Skeletal muscle satellite cell (primary cell): ENCODE measurements around the gene PDE6A. TPM values are rescaled to one million over a fixed set of nuclear protein-coding genes. Genes with fewer than 3 reads are reported as not detected.

ENCODE experiments used
- H3K27me3 ChIP-seq: 2 replicates; pipeline ENCODE4 v1.7.0; 2013; ENCODE audit warnings: low read length; ENCODE audit not compliant: control insufficient read depth, insufficient read depth
- H3K36me3 ChIP-seq: 2 replicates; pipeline ENCODE4 v1.7.0; 2013; ENCODE audit warnings: mild to moderate bottlenecking, control low read depth, low read length; ENCODE audit not compliant: insufficient read depth
- H3K4me1 ChIP-seq: 2 replicates; pipeline ENCODE4 v1.7.0; 2013; ENCODE audit warnings: low read length; ENCODE audit not compliant: control insufficient read depth, insufficient read depth
- H3K4me2 ChIP-seq: 2 replicates; pipeline ENCODE4 v1.7.0; 2013; ENCODE audit warnings: mild to moderate bottlenecking, low read length
- H3K4me3 ChIP-seq: 2 replicates; pipeline ENCODE4 v1.7.0; 2013; ENCODE audit warnings: low read length
- H3K9ac ChIP-seq: 2 replicates; pipeline ENCODE4 v1.7.0; 2013; ENCODE audit warnings: mild to moderate bottlenecking, low read depth, low read length, moderate library complexity
- H3K9me3 ChIP-seq: replicated peaks from 2 replicates; pipeline ENCODE4 v1.7.0; 2013; ENCODE audit warnings: mild to moderate bottlenecking, control low read depth, low read length
- small RNA-seq: library from RNA; depleted of rRNA; stranded (forward); fragments of <200 nt; gene quantifications from one replicate; pipeline ENCODE3, GENCODE V24; 2012

The PDE6A gene

DNA sequence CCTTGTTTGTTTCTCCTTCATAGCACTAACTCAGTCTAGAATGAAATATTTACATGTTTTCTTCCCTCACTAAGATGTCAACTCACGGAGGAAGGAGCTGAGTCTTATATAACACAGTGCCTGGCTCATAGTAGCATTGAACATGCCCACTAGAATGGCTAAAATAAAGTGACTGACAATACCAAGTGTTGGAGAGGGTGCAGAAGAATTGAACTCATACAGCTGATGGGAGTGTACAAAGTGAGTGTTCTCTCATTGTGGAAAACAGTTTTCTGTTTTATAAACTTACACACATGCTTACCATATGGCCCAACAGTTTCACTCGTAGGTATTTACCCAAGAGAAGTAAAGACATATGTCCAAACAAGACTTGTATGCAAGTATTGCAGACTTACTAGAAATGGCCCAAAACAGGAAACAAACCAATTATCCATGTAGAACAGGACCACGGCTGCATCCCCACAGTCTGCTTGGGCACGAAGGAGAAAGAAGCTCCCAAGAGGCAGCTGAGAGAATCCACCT is 127.0 kb downstream of the PDE6A start:
- Histone ChIP-seq H3K9ac (no peak overlapping the region), H3K9me3 (no peaks in the 10 kb centered on the region), H3K4me1 (no peaks in the 10 kb centered on the region), H3K4me2 (no peak overlapping the region), H3K27me3 (no peaks in the 10 kb centered on the region), H3K36me3 (no peaks in the 10 kb centered on the region), H3K4me3 (no peak overlapping the region)

DNA sequence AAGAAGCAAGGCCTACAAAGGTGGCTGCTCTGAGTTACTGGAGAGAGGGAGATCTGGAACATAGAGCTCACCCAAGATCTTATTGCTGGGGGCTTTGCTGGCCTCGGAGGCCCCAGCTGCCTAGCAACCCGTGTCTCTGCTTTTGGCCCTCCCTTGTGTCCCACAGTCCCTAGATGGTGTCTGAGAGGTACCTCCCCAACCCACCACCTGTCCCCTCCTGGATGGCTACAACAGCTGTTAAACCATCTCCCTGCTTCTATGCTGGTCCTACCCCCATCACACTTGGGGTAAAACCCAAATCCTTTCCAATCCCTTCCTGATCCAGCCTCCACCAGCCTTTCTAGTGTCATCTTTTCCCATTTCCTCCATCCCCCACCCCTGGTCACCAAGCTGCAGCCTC is 127.9 kb downstream of the PDE6A start:
- Histone ChIP-seq H3K4me1 (no peaks in the 10 kb centered on the region), H3K27me3 (no peaks in the 10 kb centered on the region), H3K9me3 (no peaks in the 10 kb centered on the region)

DNA sequence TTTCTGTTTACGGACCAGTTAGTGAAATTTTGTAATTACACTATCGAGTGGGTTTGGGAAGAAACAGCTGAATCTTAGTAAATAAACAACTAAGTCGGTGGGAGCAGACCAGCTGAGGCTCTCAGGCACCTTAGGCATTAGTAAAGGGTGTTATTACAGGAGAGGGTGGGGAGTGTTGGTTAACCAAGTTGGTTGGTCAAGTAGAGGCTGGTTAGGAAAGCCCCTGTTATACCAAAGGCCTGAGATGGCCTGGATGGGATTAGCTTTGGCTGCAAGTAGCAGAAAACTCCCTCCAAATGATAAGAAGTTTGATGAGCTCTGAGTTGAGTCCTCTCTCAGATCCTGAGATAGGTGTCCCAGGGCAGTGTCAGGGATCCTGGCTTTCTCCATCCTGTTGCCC is 133.1 kb downstream of the PDE6A start:
- no peak overlapping the region for H3K4me2 ChIP-seq
- no peaks in the 10 kb centered on the region for H3K4me1 ChIP-seq
- H3K9ac ChIP-seq: no peak overlapping the region
- H3K27me3 ChIP-seq: no peaks in the 10 kb centered on the region
- H3K36me3 ChIP-seq: no peaks in the 10 kb centered on the region
- no peaks in the 10 kb centered on the region for H3K9me3 ChIP-seq
- H3K4me3 ChIP-seq: no peak overlapping the region

More for the DNA sequence above, 127.9 kb downstream of the PDE6A start:
- Histone ChIP-seq H3K4me2 (no peak overlapping the region), H3K36me3 (no peaks in the 10 kb centered on the region), H3K4me3 (no peak overlapping the region), H3K9ac (no peak overlapping the region)

DNA sequence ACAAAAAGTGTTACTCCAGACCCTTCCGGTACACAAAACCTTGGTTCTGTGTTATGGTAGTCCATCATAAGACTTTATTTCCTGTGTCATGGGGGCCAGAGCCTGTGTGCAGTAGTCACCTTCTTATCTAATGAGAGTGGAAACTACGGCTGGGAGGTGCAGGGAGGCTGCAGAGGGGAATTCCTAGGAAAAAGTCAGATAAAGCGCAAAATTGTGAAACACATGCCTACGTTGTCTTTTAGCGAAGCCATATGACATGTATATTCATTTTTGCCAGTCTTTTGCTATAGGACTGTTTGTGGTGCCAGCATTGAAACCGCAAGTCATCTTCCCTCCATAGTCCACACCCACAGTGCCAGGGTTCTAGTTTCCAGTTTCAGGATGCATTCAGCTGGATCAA is 133.7 kb downstream of the PDE6A start:
- Histone ChIP-seq H3K9me3 (no peaks in the 10 kb centered on the region), H3K4me2 (no peak overlapping the region), H3K36me3 (no peaks in the 10 kb centered on the region), H3K9ac (no peak overlapping the region), H3K4me3 (no peak overlapping the region), H3K4me1 (peaks cover 6% of the 10 kb centered on the region), H3K27me3 (no peaks in the 10 kb centered on the region)

DNA sequence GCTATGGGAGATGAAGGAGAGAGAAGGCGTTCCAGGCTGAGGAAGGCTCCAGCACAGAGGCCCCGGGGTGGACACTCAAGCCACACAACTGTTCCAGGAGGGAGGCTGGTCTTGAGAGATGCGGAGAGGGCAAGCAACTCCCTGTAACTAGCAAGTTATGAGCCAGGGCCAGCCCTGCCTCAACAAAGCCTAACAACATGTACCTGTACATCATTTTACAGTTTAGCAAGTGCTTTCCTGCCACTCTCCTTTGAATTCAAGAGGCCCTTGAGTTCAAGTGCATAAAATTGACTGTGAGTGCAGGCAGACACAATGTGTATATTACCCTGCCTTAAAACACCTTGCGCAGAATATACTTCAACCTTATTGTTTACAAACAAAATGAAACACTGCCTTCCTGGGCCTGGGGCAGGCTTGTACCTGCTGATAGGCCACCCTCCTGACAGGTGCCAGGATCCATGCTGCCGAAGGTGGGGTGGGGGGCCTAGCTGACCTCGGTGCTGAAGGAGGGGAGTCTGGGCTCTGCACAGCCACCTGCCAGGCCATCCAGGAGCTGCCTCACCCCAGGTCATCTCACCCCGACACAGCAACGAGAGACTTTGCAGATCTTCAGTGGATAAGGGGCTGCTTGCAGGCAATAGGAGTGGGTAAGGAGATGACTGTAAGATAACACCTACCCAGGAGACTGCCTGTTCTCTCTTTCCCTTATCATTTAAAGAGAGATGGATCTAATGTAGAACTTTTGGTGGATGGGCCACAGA is 134.5 kb downstream of the PDE6A start:
- H3K9ac ChIP-seq: no peak overlapping the region
- H3K4me1 ChIP-seq: peaks cover 9% of the 10 kb centered on the region
- H3K4me3 ChIP-seq: no peak overlapping the region
- no peaks in the 10 kb centered on the region for H3K36me3 ChIP-seq
- no peak overlapping the region for H3K4me2 ChIP-seq
- H3K9me3 ChIP-seq: no peaks in the 10 kb centered on the region
- no peaks in the 10 kb centered on the region for H3K27me3 ChIP-seq

DNA sequence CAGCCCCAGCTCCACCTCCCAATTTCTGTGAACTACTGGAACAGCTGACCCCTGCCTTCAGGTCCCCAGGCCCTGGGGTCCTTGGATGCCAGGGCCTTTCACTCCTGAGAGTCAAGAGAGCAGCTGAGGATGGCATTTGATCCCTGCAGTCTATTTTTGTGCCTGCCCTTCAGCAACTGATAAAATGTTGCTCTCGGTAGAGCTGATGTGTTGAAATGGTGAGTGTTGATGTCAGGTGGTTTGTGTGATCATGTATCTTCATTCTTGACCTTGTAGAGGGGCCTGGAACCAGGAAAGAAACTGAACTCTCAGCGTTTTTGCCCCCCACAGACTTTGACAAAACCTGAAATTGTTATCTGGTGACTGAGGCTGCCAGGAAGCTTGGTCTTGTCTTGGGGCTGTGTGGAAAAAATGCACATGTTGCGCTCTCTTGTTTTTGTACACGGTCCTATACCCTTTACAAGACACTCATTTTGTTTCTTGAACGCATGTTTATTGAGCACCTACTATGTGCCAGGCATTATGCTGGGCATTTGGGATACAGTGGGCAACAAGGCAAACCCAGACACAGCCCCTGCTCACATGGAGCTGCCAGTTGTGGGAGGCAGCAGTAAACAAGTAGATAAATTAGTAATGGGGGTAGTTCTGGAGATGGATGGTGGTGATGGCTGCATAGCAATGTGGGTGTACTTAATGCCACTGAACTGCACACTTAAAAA is 136.2 kb downstream of the PDE6A start:
- Histone ChIP-seq H3K9me3 (no peaks in the 10 kb centered on the region), H3K36me3 (no peaks in the 10 kb centered on the region), H3K9ac (no peak overlapping the region), H3K27me3 (no peaks in the 10 kb centered on the region), H3K4me1 (peaks cover 9% of the 10 kb centered on the region), H3K4me2 (no peak overlapping the region), H3K4me3 (no peak overlapping the region)

Small RNA genes lying within 50 kb of the gene (small RNA-seq; reads per million reads assigned to genes)
- gene RF00019: not detected
